NOMO-1 treated with dmso at 0.1 percent for 144 hours (cell line): ENCODE results near the gene UBIAD1.
A peak's percentile ranks its signal among the peaks of the same experiment; 100 is the strongest.

Experiments used
- DNase-seq: peaks from one replicate; lab custom pipeline; 2025; ENCODE audit not compliant: unreplicated experiment; lab: John Stamatoyannopoulos, UW

Gene UBIAD1

DNA sequence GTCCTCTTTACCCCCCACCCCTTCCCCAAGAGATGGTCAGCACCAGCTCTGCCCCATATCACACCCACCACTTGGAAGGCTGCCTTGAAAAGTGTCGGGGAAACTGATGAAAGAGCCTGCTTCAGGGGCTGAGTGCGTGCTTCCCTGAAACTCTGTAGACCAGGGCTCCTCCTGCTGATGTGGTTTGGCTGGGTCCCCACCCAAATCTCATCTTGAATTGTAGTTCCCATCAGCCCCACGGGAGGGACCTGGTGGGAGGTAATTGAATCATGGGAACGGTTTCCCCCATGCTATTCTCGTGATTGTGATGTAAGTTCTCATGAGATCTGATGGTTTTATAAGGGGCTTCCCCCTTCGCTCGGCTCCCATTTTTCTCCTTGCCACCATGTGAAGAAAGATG is 36.4 kb downstream of the UBIAD1 start:
- no peak for DNase-seq

DNA sequence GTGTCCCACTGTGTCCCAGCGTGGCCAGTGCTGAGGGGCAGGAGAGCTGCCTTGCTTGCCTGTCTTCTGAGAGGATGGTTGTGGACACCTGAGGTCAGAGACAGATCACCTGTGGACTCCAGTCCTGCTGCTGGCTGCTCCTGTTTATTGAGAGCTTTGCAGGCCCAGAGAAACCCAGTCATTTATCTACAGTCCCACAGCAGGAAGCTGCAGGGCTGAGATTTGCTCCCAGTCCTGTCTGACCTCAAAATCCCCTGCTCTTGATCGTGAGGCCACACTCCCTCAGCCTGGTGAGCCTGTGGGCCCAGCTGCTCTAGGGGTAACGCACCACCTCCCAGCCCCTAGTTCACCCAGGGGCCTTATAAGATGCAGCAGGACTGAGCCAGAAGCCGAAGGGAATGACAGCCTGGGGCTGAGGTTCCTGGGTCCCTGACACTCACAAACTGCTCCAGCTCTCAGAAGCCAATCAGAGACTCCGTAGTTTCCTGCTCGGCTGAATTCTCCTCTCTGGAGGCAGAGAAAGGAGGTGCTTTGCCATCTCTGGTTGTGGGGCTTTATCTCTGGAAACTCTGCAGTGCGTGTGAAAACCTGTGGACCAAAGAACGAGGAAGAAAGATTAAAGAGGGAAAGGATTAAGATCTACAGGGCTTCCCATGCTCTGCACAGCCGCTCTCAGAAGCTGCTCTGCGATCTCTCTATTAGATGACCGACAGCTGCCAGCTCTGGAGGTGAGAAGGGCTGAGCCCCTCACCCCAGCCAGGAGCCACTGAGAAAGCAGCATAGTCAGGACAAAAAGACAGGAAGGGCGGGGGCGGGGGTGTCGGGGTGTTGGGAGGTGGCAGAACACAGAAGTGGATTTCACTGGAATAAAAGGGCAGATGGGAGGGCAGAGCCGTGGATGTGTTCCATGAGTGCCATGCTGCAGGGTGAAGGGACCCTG is 39.1 kb downstream of the UBIAD1 start:
- DNase-seq, result no peak

DNA sequence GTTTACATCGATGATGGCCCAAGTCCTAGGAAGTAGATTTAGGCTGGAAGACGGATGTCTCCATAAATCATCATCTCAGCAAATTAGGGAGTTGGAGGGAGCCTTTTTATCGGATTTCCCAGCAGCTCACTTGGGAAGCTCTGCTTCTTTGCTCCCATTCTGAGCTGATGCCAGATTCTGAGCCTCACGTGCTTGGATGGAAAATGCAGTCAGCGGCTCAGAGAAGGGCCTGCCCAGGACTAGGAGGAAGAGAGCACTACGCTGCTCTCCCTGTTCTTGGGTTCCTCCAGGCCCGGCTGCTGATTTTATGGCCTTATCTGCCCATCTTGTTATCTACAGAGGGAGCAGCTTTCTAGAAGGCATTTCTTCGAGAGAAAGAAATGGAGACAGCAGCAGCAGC is 42.0 kb downstream of the UBIAD1 start:
- no peak for DNase-seq

DNA sequence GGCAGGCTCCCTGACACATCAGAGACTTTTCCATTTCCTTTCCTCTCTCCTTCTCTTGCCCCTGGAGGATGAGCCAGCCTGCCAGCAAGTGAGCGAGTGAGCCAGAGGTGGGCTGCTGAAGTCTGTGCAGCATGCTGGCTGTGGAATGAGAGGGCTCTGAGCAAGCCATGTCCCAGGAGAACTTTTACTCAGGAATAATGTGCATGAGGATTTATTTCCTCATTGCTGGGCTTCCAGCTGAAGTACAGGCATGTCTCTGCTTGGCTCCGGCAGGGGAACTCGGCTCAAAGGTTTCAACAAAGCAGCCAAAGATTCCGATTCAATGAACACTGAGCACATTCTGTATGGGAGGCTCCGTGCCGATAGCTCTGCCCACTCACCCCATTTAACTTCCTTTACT is 43.7 kb downstream of the UBIAD1 start:
- DNase-seq, result no peak

DNA sequence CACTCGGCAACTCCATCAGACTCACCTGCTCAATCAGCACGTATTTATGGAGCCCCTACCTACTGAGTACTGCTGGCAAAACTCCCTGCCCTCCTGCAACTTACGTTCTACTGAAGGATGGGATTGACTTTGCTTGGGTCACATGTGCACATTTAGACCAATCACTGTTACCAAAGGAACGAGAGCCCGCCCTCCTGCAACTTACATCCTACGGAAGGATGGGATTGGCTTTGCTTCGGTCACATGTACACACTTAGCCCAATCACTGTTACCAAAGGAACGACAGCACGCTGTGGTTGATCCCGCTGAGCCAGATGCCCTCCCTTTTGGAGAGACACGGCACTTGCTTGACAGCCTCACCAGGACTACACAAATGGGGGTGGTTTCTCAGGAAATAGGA is 46.0 kb downstream of the UBIAD1 start:
- DNase-seq, result no peak

DNA sequence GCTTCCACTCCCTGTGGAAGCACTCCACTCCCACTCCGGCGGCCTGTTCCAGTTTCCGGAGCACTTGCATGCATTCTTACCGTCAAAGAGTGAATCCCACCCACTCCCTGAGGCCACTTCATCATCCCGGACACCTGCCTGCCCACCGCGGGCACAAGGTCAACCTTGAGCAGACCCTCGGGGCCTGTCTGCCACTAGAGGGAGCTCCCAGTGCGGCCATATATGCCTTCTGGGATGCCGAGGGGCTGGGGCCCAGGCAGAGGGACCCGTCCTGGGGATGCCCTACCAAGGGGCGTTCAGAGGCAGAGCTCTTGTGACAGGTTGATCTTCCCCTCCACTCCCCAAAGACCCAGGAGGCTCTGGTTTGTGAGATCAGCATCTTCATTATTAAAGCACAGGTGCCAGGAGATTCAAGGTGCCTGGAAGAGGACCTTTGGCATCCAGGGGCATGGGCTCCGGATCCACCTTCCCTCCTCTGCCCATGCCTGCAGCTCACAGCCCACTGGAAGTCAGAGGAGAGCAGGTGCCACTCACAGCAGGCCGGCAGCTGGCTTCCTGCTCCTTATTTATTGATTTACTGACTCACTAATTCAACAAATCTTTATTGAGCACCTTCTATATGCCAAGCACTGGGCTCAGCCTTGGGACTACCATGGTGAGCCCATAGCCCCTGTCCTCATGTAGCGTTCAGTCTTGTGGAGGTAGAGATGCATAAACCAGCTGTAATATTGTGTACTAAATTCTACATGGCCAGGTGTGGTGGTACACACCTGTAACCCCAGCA is 47.3 kb downstream of the UBIAD1 start:
- no peak for DNase-seq

DNA sequence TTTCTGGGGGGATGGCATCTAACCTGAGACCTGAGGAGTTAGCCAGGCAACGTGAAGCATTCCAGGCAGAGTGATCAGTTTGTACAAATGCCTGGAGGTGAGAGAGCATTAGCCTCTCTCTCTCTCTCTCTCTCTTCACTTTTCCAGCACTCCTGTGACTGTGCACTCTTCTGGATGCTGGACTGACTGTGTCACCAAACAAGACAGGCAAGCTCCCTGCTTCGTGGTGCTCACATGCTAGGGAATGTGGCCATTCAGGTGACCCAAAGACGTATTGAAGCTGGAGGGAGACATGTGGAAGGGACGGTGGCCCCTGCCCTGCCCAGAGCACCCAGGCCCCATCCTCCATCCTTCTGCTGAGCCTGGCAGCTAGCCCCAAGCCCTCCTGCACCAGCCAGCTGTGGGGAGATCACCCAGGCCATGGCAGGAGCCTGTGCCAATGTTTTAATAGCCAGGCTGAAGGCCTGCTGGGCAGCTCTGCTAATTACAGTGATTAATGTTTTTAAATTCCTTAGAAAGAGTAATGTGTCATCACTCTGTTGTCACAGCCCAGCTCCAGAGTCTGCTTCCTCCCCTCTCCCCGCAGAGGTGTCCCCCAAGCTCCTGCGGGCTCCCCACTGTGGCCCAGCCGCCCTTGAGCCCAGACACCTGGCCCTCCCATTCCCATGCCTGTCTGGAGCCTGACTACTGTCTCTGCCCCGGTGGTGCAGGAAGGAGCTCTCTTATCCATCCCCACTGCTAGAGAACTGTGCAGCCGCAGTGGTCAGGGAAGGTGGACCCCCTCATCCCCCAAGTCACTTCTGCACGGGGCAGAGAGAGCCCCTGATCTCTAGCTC is 48.9 kb downstream of the UBIAD1 start:
- DNase-seq, result no peak

DNA sequence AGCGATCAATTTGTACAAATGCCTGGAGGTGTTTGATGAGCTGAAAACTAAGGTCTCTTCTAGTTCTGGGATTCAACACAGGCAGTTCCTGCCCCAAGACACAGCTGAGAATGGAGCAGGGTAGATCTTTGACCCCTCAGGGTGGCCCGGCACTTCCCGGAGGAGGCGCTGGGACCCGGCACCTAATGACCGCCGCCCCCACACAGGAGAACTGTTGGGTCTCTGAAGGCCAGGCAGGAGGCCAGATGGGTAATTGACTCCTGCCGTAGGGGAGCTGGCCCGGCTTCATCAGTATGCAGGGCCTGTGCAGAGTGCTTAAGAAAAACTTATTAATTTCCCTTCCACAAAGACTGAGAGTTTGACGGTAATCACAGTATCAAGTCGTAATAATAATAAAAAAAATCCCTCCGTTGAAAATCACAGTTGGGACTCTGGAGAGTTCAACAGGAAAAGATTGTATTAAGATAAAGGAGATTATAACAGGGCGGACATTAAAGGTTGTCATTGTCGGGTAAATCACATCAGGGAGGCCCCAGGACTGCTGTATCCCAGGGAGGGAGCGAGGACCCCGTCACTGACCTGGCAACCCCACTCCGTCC is 51.7 kb downstream of the UBIAD1 start:
- no peak for DNase-seq

DNA sequence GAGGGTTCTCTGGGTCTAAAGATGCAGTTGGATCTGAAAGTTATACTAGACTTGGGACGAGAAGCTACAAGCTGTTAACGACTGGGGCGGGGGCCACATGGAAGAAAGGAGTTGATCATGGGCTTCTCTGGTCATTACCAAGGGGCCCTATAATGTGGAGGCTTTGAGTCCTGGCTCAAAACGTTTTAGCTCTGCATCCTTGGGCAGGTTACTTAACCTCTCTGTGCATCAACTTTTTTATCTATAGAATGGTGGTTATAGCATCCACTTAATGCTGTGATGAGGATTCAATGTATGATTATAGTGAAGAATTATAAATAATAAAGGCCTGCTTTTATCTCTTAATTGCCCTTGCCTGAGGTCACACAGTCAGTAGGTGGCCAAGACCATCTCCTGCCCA is 53.1 kb downstream of the UBIAD1 start:
- no peak for DNase-seq

DNA sequence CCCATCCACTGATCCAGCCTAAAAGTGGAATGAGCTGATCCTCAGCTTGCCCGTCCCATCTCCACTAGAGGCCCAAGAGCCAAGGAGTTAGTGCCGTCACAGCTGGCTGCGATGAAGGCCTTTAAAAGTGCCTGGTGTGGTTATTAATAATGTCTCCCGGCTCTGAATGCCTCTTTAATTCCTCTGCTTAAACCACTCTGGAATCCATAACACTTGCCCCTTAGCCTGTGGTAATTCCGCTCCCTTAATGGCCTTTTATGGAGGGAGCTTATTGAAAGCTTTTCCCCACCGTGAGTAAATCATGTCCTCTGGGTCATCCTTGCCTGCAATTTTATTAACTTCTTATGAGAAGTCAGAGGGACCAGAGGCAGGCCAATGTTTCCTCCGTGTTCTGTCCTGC is 55.4 kb downstream of the UBIAD1 start:
- no peak for DNase-seq

DNA sequence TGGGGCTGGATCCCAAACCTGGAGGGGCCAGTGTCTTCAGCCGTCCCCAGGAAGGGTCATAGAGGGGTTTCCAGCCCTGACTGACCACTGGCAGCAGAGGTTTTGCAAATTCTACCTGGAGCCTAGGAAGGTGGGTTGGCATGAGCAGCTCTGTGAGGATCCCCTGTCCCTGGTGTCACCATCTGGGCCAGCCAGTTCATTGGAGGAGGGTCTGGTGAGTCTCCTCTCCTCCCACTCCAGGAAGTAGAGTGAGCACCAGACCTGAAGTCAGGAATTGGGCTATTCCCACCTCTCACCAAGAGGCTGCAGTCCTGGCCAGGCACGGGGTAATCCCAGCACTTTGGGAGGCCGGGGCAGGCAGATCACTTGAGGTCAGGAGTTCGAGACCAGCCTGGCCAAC is 57.4 kb downstream of the UBIAD1 start:
- no peak for DNase-seq

DNA sequence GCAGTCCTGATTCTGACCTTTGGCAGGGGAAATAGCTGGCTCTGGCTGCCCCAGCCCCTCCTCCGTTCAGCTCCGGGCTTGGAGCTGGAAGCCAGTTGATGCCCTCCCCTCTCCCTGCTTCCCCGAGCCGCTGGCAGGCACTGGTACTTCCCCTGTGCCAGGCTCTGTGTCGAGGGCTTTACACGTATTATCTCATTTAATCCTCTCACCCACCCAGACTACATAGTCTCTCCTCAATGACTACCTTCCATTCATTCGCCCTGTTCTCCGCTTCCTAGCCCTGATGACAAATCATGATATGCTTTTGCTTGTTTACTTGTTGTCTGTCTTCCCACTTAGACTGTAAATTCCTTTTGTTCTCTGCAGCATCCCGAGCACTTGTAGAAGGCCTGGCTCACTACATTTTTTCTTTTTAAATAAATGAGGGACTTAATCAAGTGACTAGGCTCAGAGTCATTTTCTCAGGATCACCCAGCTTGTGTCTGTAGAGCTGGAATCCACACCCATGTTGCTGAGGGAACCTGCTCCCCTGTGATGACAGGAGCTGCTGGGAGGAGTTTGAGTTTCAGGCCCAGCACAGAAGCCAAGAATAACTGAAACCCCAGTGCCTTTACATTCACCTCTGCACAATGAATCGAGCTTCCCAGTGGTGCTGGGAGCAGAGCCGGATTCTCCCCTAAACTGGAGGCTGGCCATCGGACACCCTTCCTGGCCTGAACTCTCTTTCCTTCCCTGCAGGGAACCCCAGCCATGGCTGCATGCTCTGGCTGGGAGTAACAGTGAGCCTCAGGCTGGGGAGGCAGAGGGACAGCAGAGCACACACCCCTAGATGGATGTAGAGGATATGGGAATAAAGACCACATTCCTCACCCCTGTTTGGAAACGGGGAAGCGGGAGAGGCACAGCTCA is 58.3 kb downstream of the UBIAD1 start:
- no peak for DNase-seq

DNA sequence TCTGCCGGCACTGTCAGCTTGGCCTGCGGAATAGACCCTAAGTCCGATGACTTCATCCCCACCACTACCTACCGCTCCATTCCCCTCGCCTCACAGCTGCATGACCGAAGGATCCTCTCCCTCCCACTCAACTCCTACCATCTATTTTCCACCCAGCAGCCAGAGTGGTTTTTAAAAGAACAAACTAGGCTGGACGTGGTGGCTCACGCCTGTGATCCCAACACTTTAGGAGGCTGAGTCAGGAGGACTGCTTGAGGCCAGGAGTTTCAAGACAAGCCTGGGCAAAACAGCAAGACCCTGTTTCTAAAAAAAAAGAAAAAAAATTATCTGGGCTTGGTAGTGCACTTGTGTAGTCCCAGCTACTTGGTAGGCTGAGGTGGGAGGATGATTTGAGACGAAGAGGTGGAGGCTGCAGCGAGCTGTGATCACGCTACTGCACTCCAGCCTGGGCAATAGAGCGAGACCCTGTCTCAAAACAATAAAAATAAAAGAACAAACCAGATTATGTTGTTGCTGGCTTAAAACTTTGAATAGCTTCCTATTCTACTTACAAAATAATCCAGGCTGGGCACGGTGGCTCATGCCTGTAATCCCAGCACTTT is 59.0 kb downstream of the UBIAD1 start:
- no peak for DNase-seq

DNA sequence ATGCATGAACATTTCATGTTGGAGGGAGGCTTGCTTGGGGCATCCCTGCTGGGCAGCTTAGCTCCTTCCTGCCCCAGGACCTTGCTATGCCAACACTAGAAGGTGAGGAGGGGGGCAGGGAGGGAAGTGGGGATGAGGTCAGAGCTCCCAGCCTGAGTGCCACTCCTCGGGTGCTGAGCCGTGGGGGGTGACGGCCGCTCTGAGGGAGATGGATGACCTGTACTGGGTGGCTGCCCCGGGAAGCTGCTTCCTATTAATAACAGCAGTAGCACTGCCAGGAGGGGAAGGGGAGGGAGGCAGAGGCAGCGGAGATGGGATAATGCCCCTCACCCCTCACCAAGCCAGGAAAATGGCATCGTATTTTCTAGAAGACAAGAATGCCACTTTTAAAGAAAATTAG is 60.6 kb downstream of the UBIAD1 start:
- DNase-seq, result no peak

DNA sequence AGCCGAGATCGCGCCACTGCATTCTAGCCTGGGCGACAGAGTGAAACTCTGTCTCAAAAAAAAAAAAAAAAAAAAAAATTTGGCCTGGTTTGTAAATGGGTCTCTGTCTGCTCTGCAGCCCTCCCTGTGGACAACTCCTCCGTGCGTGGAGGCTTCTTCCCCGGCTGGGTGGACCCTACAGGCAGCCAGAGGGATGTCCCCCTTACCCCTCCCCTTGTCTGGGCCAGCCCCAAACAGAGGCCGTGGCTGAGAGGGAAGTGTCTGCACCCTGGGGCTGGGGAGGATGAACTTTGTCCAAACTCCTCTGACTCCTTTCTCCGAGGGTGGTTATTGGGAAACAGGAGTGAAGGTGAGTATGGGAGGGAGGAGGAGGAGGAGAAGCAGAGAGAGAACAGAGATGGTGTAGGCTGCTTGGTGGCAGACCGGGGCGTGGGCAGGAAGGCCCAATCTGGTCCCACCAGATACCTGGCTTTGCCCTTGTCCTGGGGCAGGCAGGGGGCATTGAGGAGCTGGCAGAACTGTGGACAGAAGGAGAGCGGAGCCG is 61.3 kb downstream of the UBIAD1 start:
- no peak for DNase-seq

DNA sequence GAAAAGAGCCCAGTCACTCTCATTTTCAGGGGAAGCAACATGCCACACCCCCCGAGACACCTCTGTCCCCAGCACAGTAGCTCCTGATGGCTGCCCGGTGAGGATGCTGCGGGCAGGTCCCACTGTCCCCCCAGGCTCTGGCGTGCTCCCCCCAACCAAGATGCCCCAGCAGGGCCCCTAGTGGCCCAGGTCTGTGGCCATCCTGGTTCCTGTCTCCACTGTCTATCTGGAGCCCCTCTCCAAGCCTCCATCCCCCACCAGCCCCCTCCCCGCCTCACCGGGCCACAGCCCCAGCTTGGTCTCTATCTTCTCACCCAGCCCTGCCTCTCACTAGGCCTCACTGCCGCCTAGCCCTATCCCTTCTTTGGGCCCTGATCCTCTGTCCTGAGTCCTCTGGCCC is 61.8 kb downstream of the UBIAD1 start:
- no peak for DNase-seq

DNA sequence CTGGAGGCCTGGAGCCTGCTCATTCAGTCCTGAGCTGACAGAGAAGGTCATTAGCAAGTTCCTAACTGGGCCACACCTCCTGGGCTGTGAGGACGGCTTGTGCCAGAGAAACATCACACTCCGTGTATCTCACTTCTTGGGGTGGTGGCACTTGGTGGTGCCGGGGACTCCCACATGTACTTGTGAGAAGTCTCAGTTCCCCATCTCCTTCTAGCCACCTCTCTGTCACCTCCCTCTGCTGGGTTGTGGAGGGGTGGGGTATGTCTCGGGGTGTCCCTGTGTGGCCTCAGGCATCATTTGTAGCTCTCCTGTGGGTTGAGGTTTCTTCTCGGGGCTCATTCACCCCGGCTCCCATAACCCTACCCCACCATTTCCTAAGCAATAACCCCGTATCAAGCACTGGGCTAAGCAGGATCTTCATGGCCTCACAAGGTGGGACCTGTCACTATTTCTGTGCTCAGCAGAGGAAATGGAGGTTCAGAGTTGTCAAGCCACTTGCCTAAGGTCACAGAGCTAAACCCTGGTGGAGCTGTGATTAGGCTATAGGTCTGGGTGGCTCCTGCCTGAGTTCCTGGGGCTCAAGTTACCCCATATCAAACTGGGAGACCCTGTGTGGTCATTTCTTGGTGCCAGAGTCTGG is 62.5 kb downstream of the UBIAD1 start:
- no peak for DNase-seq

DNA sequence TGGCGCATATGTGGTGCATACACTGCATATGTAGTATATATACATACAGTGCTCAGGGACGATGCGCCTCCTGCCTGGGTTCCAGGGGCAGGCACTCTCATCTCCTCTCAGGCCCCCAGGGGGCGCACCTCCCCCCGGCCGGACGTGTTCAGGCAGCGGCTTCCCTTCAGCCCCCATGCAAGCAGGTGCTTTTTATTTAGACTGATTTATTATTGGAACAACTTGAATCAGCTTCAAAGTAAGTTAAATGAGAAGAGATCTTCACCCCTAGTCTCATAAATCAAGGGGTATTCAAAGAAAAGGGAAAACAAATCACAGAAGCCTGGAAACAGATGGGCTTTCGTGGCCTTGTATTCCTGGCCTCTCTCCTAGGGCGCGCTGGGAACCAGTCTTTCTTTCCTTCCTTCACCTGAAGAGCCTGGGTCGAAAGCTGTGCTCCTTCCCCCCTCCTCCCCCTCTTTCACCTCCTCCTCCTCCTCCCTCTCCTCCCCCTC is 64.6 kb downstream of the UBIAD1 start:
- DNase-seq, result peak; percentile 36
